Forelimb muscle (tissue), 1 donor: ENCODE results near the gene IL20. TPM values are rescaled to one million over a fixed set of nuclear protein-coding genes. Genes with fewer than 3 reads are reported as not detected.

ENCODE experiments used
- DNase-seq: peaks from one replicate; pipeline ENCODE4 v3.0.0-alpha.2; 2013; ENCODE audit warnings: low read depth
- polyA plus RNA-seq: library from polyadenylated mRNA; unstranded; fragments of 120-200 nt; gene quantifications from one replicate; pipeline ENCODE4 v1.2.1, GENCODE V29; 2013; ENCODE audit not compliant: insufficient read length

Gene IL20
- polyA plus RNA-seq, 1 donor = not detected

GRCh38 chr1:206878456-206878855 lies 13.0 kb downstream of the IL20 start:
- DNase-seq = no peak

- DNase-seq = no peak
Observed at GRCh38 chr1:206880314-206880713, 14.9 kb downstream of the IL20 start.

- no peak for DNase-seq
Observed at GRCh38 chr1:206882555-206882954, 17.1 kb downstream of the IL20 start.

GRCh38 chr1:206883160-206883559 lies 17.7 kb downstream of the IL20 start:
- DNase-seq = no peak

GRCh38 chr1:206883876-206884275 lies 18.5 kb downstream of the IL20 start:
- no peak for DNase-seq

GRCh38 chr1:206885341-206886060 lies 20.1 kb downstream of the IL20 start:
- no peak for DNase-seq

- no peak for DNase-seq
Observed at GRCh38 chr1:206886831-206887230, 21.4 kb downstream of the IL20 start.

- DNase-seq = no peak
Observed at GRCh38 chr1:206887701-206888100, 22.3 kb downstream of the IL20 start.

- no peak for DNase-seq
Observed at GRCh38 chr1:206890125-206891060, 25.0 kb downstream of the IL20 start.

- DNase-seq = no peak
Observed at GRCh38 chr1:206891412-206891811, 26.0 kb downstream of the IL20 start.

- DNase-seq = no peak
Observed at GRCh38 chr1:206892351-206892984, 27.0 kb downstream of the IL20 start.

- no peak for DNase-seq
Observed at GRCh38 chr1:206893380-206893779, 28.0 kb downstream of the IL20 start.

GRCh38 chr1:206895325-206895724 lies 29.9 kb downstream of the IL20 start:
- no peak for DNase-seq

GRCh38 chr1:206895837-206896242 lies 30.4 kb downstream of the IL20 start:
- no peak for DNase-seq

- no peak for DNase-seq
Observed at GRCh38 chr1:206896261-206896660, 30.8 kb downstream of the IL20 start.

- DNase-seq = no peak
Observed at GRCh38 chr1:206897175-206897574, 31.8 kb downstream of the IL20 start, which contains the start of gene IL24. TSS of gene IL24 (plus strand) at chr1:206897443. CDS start at chr1:206897833, 390 bp downstream.

GRCh38 chr1:206898089-206898914 lies 32.9 kb downstream of the IL20 start:
- no peak for DNase-seq

GRCh38 chr1:206898915-206899431 lies 33.5 kb downstream of the IL20 start:
- DNase-seq = no peak

- no peak for DNase-seq
Observed at GRCh38 chr1:206899717-206900116, 34.3 kb downstream of the IL20 start.

GRCh38 chr1:206900149-206900548 lies 34.7 kb downstream of the IL20 start:
- DNase-seq = no peak

- DNase-seq = no peak
Observed at GRCh38 chr1:206901944-206902343, 36.5 kb downstream of the IL20 start.
